Hepatic stellate cell (primary cell): Measurements from ENCODE around the gene FAM222A.

Experiments
- DNase-seq: peaks from one replicate; pipeline ENCODE4 v3.0.0; 2011; ENCODE audit warnings: low spot score

Gene FAM222A

GRCh38 chr12:109710747-109711595 is 2.7 kb upstream of the FAM222A start:
- DNase-seq: peak; percentile 69

- no peak for DNase-seq
Observed at GRCh38 chr12:109711596-109712461, 1.8 kb upstream of the FAM222A start.

GRCh38 chr12:109714141-109714912 is 702 bp downstream of the FAM222A start:
- DNase-seq: peak; percentile 62

- DNase-seq: no peak
Observed at GRCh38 chr12:109714913-109715244, 1.3 kb downstream of the FAM222A start.

- DNase-seq: no peak
Observed at GRCh38 chr12:109715310-109716091, 1.9 kb downstream of the FAM222A start.

GRCh38 chr12:109716092-109716479 is 2.5 kb downstream of the FAM222A start:
- no peak for DNase-seq

- DNase-seq: no peak
Observed at GRCh38 chr12:109716512-109717389, 3.1 kb downstream of the FAM222A start.

- DNase-seq: no peak
Observed at GRCh38 chr12:109717390-109718357, 4.0 kb downstream of the FAM222A start.

GRCh38 chr12:109718390-109718789 is 4.8 kb downstream of the FAM222A start:
- no peak for DNase-seq

- DNase-seq: peak; percentile 58
Observed at GRCh38 chr12:109719123-109720022, 5.7 kb downstream of the FAM222A start.

- DNase-seq: no peak
Observed at GRCh38 chr12:109720152-109720856, 6.7 kb downstream of the FAM222A start.

- no peak for DNase-seq
Observed at GRCh38 chr12:109720857-109721189, 7.2 kb downstream of the FAM222A start.

GRCh38 chr12:109721276-109721675 is 7.7 kb downstream of the FAM222A start:
- DNase-seq: no peak

- no peak for DNase-seq
Observed at GRCh38 chr12:109722022-109722720, 8.5 kb downstream of the FAM222A start.

GRCh38 chr12:109722721-109723094 is 9.1 kb downstream of the FAM222A start:
- no peak for DNase-seq

GRCh38 chr12:109723311-109723881 is 9.8 kb downstream of the FAM222A start:
- DNase-seq: no peak
